Upper lobe of left lung (tissue), 6 donors: ENCODE measurements around the gene PSME3IP1. TPM values are rescaled to one million over a fixed set of nuclear protein-coding genes. Genes with fewer than 3 reads are reported as not detected.
A peak's percentile ranks its signal among the peaks of the same experiment; 100 is the strongest.

Source experiments
- ATAC-seq, 2 donors: fragments of 200-7000 bp; cut with Tn5 transposase; one replicate each; pipeline ENCODE4 v1.9.1; 2022; ENCODE audit warnings: mild to moderate bottlenecking in 2 of 2, moderate library complexity in 2 of 2; ENCODE audit not compliant: low FRiP score in 2 of 2
- DNase-seq, 2 donors: peaks; one replicate each; pipeline ENCODE4 v3.0.0-alpha.2; 2019 to 2020
- H3K27ac ChIP-seq, 4 donors: fragments of 200-600 bp; sonication (generic); one replicate each; pipeline ENCODE4 v1.5.1; 2016 to 2019
- H3K27me3 ChIP-seq, 4 donors: fragments of 200-600 bp; sonication (generic); one replicate each; pipeline ENCODE4 v1.5.1; 2017 to 2019
- H3K36me3 ChIP-seq, 4 donors: fragments of 200-600 bp; sonication (generic); one replicate each; pipeline ENCODE4 v1.5.1; 2016 to 2019
- H3K4me1 ChIP-seq, 4 donors: fragments of 200-600 bp; sonication (generic); one replicate each; pipeline ENCODE4 v1.5.1; 2018 to 2019
- H3K4me3 ChIP-seq, 4 donors: fragments of 200-600 bp; sonication (generic); one replicate each; pipeline ENCODE4 v1.5.1; 2017 to 2019; ENCODE audit warnings: mild to moderate bottlenecking in 2 of 4, moderate library complexity in 1 of 4
- H3K9me3 ChIP-seq, 4 donors: fragments of 200-600 bp; sonication (generic); one replicate each; pipeline ENCODE4 v1.5.1; 2018 to 2019
- CTCF ChIP-seq, 6 experiments: fragments of 450-650 bp in 4 of 6; fragments of 200-600 bp in 2 of 6; sonication (generic) in 2 of 6; IDR thresholded peaks; one replicate each; pipeline ENCODE4 v1.5.1; 2016 to 2019; ENCODE audit warnings: antibody characterized with exemption in 6 of 6
- EP300 ChIP-seq, 4 donors: sonication (generic); formaldehyde crosslinking; IDR thresholded peaks; one replicate each; pipeline ENCODE4 v1.5.1; 2017; ENCODE audit warnings: antibody characterized with exemption in 4 of 4, control low read depth in 2 of 4
- POLR2A ChIP-seq, 4 donors: fragments of 450-650 bp; IDR thresholded peaks; one replicate each; pipeline ENCODE4 v1.5.1; 2016 to 2017; ENCODE audit warnings: antibody characterized with exemption in 4 of 4, mild to moderate bottlenecking in 2 of 4
- POLR2AphosphoS5 ChIP-seq, 2 donors: sonication (generic); formaldehyde crosslinking; IDR thresholded peaks; one replicate each; pipeline ENCODE4 v1.5.1; 2017; ENCODE audit warnings: antibody characterized with exemption in 2 of 2
- WGBS, 2 donors: methylation state at CpG; one replicate each; pipeline ENCODE4 v1.1.5; 2017 to 2018; 5-methylcytosine and 5-hydroxymethylcytosine counted together
- total RNA-seq, 6 donors: library from RNA; depleted of rRNA in 4 of 6; stranded (reverse); fragments of >200 nt in 4 of 6; gene quantifications; one replicate each; pipeline versions ENCODE4 v1.1.0 to v1.2.1, GENCODE V29; 2016 to 2021
- donor health status: DM: no; HTN: no; CAD: no; lungs with moderate emphysema.
- donor health status: DM: no; HTN: yes; CAD: no; lungs with severe emphysema.

The PSME3IP1 gene
- total RNA-seq, 6 donors from 2014 or later: 49.9 to 113 (median 75.2) TPM

DNA sequence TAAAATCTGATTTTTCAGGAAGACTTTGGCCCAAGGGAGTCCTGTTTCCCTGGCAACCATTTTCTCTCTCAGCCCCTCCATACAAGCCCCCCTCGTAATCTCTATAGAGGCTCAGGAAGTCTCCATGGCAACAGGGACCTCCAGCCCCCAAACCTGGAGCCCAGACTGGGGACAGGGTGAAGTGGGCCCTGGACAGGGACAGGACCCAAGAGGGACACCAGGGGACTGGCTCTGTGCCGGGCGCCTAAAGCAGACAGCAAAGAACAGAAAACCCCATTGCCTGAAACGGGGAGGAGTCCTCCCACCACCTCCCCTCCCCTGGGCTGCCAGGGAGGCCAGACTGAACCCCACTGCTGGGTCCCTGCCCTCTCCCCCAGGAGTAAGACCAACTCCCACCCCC lies 52.8 kb downstream of the PSME3IP1 start:
- H3K27ac ChIP-seq: peak overlapping the region; percentile 32 to 67 (median 40)
- no peaks in the 10 kb centered on the region for H3K9me3 ChIP-seq
- H3K36me3 ChIP-seq: peaks cover 0 to 21% (median 7%) of the 10 kb centered on the region in 4 donors
- H3K27me3 ChIP-seq: no peaks in the 10 kb centered on the region
- H3K4me3 ChIP-seq: no peak overlapping the region
- DNase-seq (no peak), ATAC-seq (no peak)
- peaks cover 5 to 26% (median 22%) of the 10 kb centered on the region in 4 donors for H3K4me1 ChIP-seq
- WGBS, 2 donors: 64 to 67% methylated on average over 3 to 4 of the region's 4 CpGs
- TF ChIP-seq POLR2AphosphoS5 (IDR thresholded peaks at IDR 0.05) (no peak), POLR2A (IDR thresholded peaks at IDR 0.05) (no peak), CTCF (IDR thresholded peaks at IDR 0.05) (no peak), EP300 (IDR thresholded peaks at IDR 0.05) (no peak)

GRCh38 chr16:57132470-57132869 lies 53.4 kb downstream of the PSME3IP1 start:
- Histone ChIP-seq H3K27me3 (no peaks in the 10 kb centered on the region), H3K4me3 (no peak overlapping the region), H3K27ac (peak overlapping the region; percentile 32 to 67 (median 40)), H3K4me1 (peaks cover 5 to 26% (median 22%) of the 10 kb centered on the region in 4 donors), H3K36me3 (peaks cover 0 to 23% (median 7%) of the 10 kb centered on the region in 4 donors), H3K9me3 (no peaks in the 10 kb centered on the region)
- 89 to 100% methylated on average over 1 of the region's 1 CpG for WGBS, 2 donors
- peak; percentile 1 to 10 for ATAC-seq
- TF ChIP-seq POLR2AphosphoS5 (IDR thresholded peaks at IDR 0.05) (no peak), POLR2A (IDR thresholded peaks at IDR 0.05) (no peak), EP300 (IDR thresholded peaks at IDR 0.05) (no peak)
- DNase-seq: peak in 1 of 2 donors; percentile 54

DNA sequence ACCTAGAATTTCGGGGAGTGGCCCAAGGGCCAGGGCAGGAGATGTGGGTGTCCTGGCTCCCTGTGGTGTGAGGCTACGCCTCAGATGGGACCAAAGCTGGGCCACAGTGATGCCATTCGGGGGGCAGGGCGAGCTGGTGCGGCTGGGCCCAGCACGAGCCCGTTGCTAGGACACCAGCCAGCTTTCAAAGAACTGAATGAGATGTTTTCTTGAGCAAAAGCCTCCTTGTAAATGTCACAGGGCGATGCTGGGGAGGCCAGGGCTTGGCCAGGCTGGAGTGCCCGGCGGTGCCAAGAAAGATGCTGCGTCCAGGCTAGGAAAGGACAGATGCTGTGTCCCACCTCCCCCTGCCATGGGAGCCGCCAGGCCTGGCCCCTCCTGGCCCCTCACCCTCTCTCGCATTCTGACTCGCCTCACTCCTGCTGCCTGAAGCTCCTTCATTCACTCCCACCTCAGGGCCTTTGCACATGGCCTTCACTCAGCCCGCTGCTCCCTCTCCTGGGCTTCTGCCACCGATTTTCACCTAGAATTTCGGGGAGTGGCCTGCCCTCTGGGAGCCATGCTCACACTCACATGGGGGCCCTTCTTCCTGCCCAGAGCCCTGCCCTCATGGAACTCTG lies 54.4 kb downstream of the PSME3IP1 start:
- H3K9me3 ChIP-seq: no peaks in the 10 kb centered on the region
- no peak overlapping the region for H3K4me3 ChIP-seq
- H3K27me3 ChIP-seq: no peaks in the 10 kb centered on the region
- TF ChIP-seq CTCF (IDR thresholded peaks at IDR 0.05) (no peak), POLR2AphosphoS5 (IDR thresholded peaks at IDR 0.05) (no peak), EP300 (IDR thresholded peaks at IDR 0.05) (no peak), POLR2A (IDR thresholded peaks at IDR 0.05) (no peak)
- ATAC-seq: no peak
- H3K36me3 ChIP-seq: peaks cover 0 to 28% (median 8%) of the 10 kb centered on the region in 4 donors
- peak overlapping the region in 2 of 4 donors; percentile 6 to 49 for H3K27ac ChIP-seq
- WGBS, 2 donors: 89% methylated on average over 14 to 17 of the region's 17 CpGs
- DNase-seq: peak in 1 of 2 donors; percentile 68
- H3K4me1 ChIP-seq: peaks cover 5 to 26% (median 22%) of the 10 kb centered on the region in 4 donors

DNA sequence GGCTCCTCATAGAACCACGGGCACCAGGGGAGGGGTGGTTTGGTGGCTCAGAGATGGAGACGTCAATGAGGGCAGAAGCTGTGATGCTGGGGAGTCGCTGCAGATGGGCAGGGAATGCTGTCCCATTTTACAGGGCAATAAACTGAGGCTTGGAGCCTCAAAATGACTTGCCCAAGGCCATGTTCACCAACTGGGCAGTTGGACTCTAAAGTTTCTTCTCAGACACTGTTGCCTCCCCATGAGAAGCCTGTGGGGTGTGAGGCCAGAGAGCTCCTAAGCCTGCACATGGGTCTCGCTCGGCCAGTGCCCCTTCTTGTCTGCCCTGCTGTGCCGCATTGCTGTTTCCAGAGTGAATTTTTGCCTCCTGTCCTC lies 54.9 kb downstream of the PSME3IP1 start:
- TF ChIP-seq CTCF (IDR thresholded peaks at IDR 0.05): no peak
- TF ChIP-seq POLR2AphosphoS5 (IDR thresholded peaks at IDR 0.05): no peak
- no peak for TF ChIP-seq POLR2A (IDR thresholded peaks at IDR 0.05)
- no peak for TF ChIP-seq EP300 (IDR thresholded peaks at IDR 0.05)
- ATAC-seq (no peak), DNase-seq (no peak)
- no peaks in the 10 kb centered on the region for H3K27me3 ChIP-seq
- H3K27ac ChIP-seq: peak overlapping the region in 1 of 4 donors; percentile 49
- peaks cover 5 to 26% (median 22%) of the 10 kb centered on the region in 4 donors for H3K4me1 ChIP-seq
- no peak overlapping the region for H3K4me3 ChIP-seq
- no peaks in the 10 kb centered on the region for H3K9me3 ChIP-seq
- 95 to 96% methylated on average over 6 of the region's 6 CpGs for WGBS, 2 donors
- H3K36me3 ChIP-seq: peaks cover 0 to 29% (median 11%) of the 10 kb centered on the region in 4 donors

GRCh38 chr16:57128771-57129389 lies 57.0 kb downstream of the PSME3IP1 start:
- peak overlapping the region in 3 of 4 donors; percentile 4 to 53 (median 28) for H3K27ac ChIP-seq
- peaks cover 7 to 30% (median 18%) of the 10 kb centered on the region in 4 donors for H3K4me1 ChIP-seq
- no peak for DNase-seq
- no peaks in the 10 kb centered on the region for H3K9me3 ChIP-seq
- H3K4me3 ChIP-seq: no peak overlapping the region
- H3K27me3 ChIP-seq: no peaks in the 10 kb centered on the region
- no peak for ATAC-seq
- H3K36me3 ChIP-seq: peaks cover 0 to 31% (median 15%) of the 10 kb centered on the region in 4 donors
- 68 to 72% methylated on average over 11 of the region's 11 CpGs for WGBS, 2 donors
- TF ChIP-seq POLR2A (IDR thresholded peaks at IDR 0.05) (no peak), POLR2AphosphoS5 (IDR thresholded peaks at IDR 0.05) (no peak), CTCF (IDR thresholded peaks at IDR 0.05) (no peak), EP300 (IDR thresholded peaks at IDR 0.05) (no peak)
